Bronchial epithelial cell (primary cell): Measurements from ENCODE around the gene SAFB. TPM values are rescaled to one million over a fixed set of nuclear protein-coding genes. Genes with fewer than 3 reads are reported as not detected.

ENCODE experiments used
- DNase-seq: peaks from one replicate; pipeline ENCODE4 v3.0.0-alpha.2; 2010; ENCODE audit warnings: low read depth
- FAIRE-seq: peaks from 2 replicates; lab custom pipeline; 2011; peaks lifted over from hg19 to GRCh38; lab: Jason Lieb, UNC
- H3K27me3 ChIP-seq: 2 replicates; pipeline ENCODE4 v1.5.1; 2011; ENCODE audit warnings: low read length; ENCODE audit not compliant: control insufficient read depth, insufficient read depth
- H3K36me3 ChIP-seq: 2 replicates; pipeline ENCODE4 v1.5.1; 2011; ENCODE audit warnings: low read length; ENCODE audit not compliant: control insufficient read depth, insufficient read depth
- H3K4me3 ChIP-seq: 2 replicates; pipeline ENCODE4 v1.5.1; 2011; ENCODE audit warnings: mild to moderate bottlenecking, low read depth, low read length, control low read depth
- CTCF ChIP-seq: IDR thresholded peaks from 2 replicates; pipeline ENCODE4 v1.5.1; 2011; ENCODE audit warnings: mild to moderate bottlenecking, moderate library complexity, low read length, control low read depth, inconsistent platforms; ENCODE audit not compliant: insufficient read depth, severe bottlenecking
- total RNA-seq: library from RNA; depleted of rRNA; stranded (reverse); fragments of >200 nt; gene quantifications from 2 replicates; pipeline ENCODE4 v1.2.1, GENCODE V29; 2014

The SAFB gene
- total RNA-seq, 1 donor from 2014 or later = 44.0 TPM

DNA sequence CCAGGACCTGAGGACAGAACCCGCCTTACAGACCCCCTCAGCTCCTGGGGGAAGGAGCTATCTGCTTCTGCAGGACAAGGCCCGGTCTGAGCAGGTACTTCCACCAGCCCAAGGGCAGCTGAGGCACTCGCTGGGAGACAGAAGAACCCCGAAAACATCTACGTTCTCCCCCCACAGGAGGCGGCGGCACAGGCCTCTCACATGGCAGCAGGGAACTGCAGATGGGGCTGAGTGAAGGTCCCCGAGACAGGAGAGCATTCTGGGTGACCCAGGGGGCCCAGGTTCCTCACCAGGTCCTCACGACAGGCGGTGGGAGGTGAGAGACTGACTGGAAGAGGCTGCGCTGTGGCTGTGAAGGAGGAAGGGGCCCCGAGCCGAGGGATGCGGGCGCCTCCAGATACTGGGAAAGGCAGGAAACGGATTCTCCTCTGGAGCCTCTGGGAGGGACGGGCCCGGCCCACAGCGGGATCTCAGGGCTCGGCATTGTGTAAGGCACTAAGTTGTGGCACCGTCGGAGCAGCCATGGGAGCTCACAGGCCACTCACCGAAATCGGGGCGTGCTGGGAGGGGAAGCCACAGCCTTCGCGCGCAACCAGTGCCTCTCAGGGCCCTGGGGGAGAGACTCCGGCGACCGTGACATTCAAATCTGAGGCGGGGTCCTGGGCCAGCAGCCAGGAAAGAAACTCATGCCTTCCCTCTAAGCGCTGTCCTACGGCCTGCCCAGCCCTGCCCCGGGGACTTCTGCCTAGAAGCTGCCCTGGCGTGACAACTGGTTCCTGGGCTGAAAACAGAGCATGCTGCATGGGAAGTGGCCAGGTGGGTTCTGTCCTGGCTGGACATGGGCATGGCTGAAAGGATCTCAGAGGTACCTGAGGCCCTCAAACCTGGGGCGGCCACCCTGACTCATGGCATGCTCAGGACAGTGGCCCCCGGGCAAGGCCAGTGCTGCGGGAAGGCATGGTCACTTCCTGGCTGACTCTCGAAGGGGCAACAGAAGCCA is 81.2 kb downstream of the SAFB start:
- no peak for FAIRE-seq
- H3K27me3 ChIP-seq = no peaks in the 10 kb centered on the region
- H3K36me3 ChIP-seq = peaks cover 44% of the 10 kb centered on the region
- no peak for TF ChIP-seq CTCF
- DNase-seq = no peak
- no peak overlapping the region for H3K4me3 ChIP-seq

- DNase-seq (no peak), FAIRE-seq (no peak)
- H3K4me3 ChIP-seq = no peak overlapping the region
- peaks cover 43% of the 10 kb centered on the region for H3K36me3 ChIP-seq
- no peaks in the 10 kb centered on the region for H3K27me3 ChIP-seq
- no peak for TF ChIP-seq CTCF
Measured at GRCh38 chr19:5705552-5705951, 82.7 kb downstream of the SAFB start.

GRCh38 chr19:5706876-5707573 is 84.1 kb downstream of the SAFB start:
- Histone ChIP-seq H3K4me3 (no peak overlapping the region), H3K27me3 (no peaks in the 10 kb centered on the region), H3K36me3 (peaks cover 44% of the 10 kb centered on the region)
- DNase-seq (no peak), FAIRE-seq (peak; percentile 18)
- TF ChIP-seq CTCF = no peak

GRCh38 chr19:5707576-5708575 is 85.0 kb downstream of the SAFB start:
- DNase-seq (no peak), FAIRE-seq (no peak)
- Histone ChIP-seq H3K4me3 (no peak overlapping the region), H3K27me3 (no peaks in the 10 kb centered on the region), H3K36me3 (peaks cover 49% of the 10 kb centered on the region)
- TF ChIP-seq CTCF = no peak

GRCh38 chr19:5711025-5711424 is 88.1 kb downstream of the SAFB start:
- no peak for FAIRE-seq
- DNase-seq = no peak
- no peak for TF ChIP-seq CTCF
- peaks cover 37% of the 10 kb centered on the region for H3K36me3 ChIP-seq
- no peaks in the 10 kb centered on the region for H3K27me3 ChIP-seq
- H3K4me3 ChIP-seq = no peak overlapping the region
